Brain pericyte (primary cell): Measurements from ENCODE around the gene STARD13.

ENCODE experiments used
- DNase-seq: peaks from one replicate; pipeline ENCODE4 v3.0.0-alpha.2; 2012; ENCODE audit warnings: low read depth, low spot score

STARD13 gene

DNA sequence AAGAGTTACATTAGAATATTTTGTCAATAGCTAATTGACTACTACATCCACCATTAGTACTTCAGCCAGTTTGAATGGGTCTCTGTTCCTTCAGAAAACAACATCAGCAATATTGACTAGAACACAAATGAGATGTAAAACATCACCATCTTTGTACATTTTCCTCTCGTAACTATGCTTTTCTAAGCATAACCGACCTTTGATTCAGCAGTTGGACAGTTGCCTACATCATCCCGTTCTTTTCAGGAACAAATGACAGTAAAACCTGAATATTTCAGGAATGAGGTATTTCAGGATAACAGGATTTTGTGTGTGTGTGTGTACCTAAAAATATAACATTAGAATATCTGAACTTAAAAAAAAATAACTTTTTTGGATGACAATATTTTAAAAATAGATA lies 60.9 kb downstream of the STARD13 start:
- DNase-seq = no peak

DNA sequence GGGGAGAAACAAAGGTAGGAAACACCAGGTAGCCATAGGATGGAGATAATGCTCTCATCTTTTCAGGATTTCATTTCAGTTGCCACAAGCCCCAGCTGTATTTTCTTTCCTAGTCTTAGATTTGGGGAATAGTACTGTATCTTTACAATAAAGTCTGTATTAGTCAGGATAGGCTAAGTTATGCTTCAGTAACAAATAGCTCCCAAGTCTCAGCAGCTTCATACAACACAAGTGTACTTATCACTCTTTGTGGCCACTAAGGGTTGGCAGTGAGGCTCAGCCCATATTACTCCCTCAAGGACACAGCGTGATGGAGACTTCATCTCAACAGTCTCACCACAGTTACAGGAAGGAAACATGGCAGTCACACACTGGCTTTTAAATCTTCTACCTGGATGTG lies 61.4 kb downstream of the STARD13 start:
- DNase-seq = no peak

DNA sequence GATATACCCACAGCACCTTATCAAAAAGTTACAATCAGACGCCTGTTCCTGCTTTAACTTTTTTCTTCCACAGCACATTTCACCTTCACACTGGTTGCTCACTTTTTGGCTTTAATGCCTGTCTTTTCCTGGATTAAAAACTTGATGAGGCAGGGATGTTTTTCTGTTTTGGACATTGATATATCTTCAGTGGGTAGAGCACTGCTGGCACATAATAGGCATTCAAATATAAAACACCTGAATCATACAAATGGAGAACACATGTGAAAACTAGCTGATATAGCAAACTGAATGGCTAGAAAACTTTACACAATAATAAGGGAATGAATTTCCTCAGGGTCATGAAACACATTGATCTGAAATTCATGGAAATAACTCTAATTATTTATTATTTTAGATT lies 65.6 kb downstream of the STARD13 start:
- DNase-seq = no peak

DNA sequence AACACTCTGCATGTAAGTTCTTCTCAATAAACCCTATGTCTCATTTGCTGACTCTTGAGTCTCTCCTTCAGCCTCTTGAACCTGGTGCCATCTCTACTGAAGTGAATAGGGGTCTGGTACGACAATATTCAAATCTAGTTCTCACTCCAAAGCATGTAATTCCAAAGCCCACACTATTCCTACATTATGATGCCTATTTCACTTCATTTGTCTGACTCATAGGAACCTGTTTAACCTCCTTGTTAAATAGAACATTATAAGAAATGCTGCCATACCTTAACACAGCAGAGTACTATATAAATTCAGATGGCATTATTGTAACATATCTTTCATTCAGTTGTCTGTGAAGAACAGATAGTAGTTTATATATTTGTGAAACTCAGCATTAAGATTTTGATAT lies 67.1 kb downstream of the STARD13 start:
- DNase-seq = no peak

DNA sequence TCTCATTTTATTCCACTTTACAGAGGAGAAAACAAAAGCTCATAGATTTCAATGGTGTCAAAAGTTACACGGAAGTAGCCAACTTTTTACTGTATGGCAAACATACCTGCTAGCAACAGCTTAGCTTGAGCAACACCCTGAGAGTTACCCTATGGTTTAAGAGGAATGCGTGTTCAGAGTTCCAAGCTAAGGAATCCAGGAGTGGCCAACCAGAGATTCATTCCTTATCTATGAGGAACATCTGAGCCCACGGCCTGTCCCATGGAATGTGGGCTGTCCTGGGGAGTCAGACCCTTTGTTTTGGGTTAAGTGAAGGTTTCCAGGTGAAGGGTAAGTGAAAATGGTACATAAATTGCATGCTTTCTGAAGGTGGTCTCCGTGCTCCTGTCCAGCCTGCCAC lies 67.5 kb downstream of the STARD13 start:
- no peak for DNase-seq

DNA sequence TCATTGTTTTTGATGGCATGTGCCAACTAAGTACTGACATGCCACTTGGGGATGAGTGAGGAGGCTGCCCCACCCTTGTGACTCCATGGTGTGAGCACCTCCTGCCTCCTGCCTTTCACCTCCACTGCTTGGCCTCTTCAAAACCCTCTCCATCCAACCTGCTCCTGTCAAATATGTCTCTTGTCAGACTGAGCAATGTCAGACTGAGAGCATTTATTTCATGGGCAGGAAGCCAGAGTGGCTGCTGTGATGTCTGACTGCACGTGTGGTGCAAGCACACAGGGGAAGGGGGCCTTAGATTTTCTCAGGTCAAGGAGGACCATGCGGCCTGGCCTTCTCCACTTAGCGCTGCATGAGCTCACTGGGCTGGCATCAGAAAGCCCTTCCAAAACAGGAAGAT lies 68.3 kb downstream of the STARD13 start:
- DNase-seq = no peak

DNA sequence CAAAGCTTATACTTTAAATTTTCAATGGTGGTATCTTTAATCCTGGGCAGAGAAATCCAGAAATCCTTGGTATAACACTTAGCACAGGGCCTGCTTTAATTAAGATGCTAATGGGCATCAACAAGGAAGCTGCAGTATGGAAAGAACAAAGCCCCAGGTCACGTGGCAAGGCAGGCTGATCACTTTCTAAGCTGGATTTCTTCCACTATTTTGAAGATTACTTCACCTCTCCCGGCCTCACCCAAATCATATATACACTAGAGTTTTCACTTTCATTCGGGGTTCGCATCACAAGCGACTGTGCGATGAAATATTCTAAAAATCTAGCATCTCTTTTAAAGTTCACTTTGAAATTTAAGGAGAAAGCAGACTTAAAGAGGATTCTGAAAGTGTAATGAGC lies 71.8 kb downstream of the STARD13 start:
- no peak for DNase-seq

DNA sequence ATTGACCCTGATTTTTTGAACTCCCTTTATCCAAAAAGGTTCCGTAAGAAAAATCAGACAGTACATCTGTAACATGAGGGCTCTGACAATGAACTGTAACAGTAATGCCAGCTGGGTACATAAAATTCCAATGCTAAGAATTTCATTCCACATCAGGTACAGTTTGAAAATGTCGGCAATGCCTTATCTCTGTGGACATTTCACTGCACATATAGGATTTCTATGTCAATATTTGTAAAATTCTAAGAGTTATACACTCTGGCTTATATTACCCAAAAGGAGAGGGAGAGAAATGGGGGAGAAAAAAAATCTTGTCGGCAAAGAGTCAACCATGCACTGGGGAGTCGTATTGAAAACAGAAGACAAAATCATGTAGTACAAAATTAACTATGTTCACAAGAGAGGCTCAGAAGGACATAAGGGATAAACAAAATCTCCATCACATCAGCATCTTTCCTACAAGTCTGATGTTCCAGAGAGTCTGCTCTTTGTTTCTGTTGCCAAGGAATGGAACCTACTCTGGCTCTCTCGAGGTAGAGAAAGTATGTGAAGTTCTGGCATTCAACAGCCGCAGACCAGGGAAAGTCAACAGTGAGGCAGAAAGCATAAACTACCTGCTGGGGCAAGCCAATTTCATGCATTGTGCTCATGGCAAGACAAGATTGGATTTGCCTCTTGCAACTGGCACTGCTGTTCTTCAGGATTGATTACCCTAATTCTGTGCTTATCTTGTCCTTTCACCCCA lies 72.4 kb downstream of the STARD13 start:
- DNase-seq = no peak

DNA sequence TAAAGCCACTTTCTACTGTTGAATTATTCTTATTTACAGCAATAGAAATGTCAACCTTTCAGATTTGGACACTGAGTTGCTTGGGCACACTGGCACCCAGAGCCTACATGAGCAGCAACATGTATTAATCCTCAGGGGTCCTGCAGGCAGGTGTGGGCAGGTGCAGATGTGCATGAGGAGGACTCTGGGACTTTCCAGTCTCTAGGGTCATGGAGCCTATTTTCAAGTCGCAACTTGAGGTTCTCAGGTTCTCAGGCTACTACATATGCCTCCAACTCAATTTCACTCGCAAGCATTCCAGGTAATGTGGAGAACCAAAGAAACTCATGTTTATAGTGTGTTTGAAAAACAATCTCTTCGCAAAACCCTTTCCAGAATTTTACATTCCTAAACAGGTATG lies 73.2 kb downstream of the STARD13 start:
- no peak for DNase-seq

DNA sequence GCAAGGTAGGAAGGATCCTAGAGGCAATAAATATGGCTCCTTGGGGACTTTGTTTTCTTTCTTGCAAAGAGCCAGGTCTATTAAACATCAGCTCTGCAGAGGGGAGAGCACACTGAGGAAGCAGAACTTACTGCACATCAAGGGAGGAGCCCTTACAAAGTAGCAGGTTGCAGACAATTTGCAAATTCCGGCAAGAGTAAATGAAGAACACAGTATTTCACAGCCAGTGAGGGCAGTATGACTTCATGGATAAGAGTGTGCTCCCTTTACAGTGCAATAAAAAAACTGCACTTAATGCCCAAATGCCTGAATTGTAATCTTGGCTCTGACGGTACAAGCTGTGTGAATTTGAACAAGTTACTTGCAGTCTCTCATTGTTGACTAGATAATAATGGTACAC lies 75.5 kb downstream of the STARD13 start:
- no peak for DNase-seq

DNA sequence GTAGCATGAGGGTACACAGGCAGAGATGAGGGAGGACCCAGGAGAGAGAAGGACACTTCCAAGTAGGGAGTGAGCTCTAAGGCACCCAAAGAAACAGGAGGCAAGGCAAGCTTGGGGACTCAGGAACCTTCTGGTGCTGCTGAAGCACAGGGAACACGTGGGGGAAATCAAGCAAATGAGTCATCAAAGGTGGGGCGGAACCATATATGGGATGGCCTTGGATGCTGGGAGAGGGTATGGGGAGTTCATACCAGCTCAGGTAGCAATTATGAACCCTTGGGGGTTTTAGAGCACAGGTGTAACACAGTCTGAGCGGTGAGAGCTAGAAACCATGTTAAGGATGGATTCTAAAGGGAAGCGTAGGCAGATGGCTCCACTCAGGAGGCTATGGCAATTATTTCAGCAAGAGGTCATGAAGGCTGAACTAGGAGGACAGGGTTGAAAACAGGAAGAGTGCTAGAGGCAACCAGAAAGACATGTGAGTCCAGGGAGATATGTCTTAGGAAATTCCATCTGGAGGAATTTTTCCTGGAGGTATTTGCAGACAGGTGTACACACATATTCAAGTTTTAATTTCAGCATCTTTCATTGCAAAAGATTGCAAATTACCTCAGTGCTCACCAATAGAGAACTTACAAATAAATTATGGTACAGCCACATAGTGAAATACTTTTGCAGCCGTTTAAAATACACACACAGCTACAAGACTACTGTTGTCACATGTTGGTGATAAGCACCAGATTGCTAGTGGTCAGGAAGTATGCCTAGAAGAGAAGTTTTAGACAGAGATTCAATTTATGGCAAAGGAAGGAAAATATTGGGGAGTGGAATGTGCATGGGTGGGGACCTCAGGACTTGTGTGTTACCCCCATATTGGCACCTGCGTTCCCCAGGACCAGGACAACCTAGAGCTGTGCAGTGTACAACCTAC lies 77.0 kb downstream of the STARD13 start:
- DNase-seq = no peak

DNA sequence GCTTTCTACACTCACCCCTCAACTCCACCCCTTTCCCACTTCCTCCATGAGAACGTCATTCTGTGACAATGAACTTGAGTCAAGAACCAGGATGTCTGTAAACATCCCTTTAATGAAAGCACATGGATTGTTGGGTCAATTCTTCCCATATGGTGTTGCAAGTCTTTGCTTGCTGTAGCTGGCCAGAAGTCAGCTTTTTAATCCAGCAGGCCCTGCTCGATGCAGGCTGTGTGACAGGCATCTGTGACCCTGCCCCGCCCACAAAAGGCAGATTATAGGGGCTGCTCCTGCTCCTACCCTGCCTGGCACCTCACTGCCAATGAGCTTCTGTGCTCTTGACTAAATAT lies 78.0 kb downstream of the STARD13 start:
- DNase-seq = no peak

DNA sequence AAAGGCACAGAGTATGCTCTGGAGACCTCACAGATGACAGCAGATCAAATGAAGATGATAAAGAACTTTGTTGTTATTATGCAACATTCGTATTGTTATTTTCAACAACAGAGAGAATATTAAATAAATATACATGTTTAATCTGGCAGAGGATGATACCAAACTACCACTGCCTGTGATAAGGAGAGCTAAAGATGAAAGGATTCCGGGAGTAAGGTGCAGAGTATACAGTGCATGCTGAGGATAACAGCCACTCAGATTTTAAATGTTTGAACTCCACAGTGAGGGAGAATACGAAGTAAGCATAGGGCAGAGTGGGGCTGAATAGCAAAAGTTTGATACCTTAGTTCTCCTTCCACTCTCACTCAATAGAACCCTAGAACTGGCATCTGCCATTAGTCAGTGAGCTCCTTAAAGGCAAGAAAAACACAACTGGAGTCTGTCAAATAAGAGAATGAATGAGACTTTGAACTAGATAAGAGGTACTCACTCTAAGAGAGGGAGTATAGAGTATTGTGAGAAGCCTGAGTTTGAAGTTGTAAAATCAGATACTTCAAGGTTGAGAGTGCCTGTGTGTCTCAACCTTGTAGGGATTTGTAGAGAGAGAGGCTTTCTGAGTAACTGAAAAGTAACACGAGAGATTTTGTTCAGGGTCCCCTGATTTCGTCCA lies 78.5 kb downstream of the STARD13 start:
- DNase-seq = no peak

DNA sequence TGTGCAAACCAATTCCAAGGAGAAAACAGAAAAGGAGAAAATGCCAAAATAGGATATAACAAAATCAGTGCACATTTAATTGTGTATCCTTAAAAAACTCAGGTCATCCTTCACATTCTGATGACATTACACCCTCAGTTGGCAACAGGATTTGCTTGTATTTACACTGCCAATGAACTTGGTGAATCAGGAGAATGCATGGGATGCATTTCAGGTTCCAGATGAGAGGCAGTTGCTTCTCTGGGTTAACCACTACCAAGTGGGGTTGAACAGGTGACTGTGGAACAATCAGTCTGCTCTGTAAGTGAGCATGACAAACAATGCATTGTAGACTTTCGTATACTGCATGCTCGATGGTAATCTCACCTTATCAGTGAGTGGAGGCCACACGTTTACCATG lies 79.1 kb downstream of the STARD13 start:
- no peak for DNase-seq

DNA sequence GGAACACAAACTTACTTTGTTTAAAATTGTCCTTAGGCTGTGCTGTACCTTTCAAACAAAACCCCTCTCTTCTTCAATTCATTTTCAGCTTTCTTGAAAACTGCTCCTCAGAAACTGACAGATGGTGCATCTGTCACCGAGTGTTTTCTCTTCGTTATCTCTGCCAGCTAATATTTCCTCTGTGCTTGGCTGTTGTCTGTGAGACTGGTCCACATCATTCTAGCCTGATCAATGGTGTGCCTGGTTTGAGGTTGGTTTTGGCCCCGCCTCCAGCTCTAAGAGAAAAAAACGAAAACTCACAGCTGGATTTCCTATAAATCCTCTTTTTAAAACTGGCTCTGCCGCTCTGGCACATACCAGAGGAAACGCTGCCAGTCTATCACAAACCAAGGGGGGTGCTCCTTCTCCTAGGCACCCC lies 79.7 kb downstream of the STARD13 start:
- no peak for DNase-seq

DNA sequence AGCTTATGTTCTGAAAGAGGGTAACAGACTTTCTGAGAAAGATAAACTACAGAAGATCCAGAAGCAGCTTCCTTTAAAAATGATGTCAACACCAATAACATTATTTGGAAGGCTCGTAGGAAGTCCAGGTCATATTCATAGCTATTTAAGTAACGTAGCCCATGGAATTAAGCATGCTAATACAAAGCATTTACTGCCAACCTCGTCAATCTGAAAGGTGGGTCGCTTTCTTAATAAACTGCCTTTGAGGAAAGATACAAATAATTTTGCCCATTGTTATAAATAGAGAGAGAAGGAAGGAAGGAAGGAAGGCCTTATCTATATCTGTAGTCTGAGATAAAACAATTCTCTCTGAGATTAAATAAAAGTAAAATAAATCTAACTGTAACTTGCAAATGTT lies 80.3 kb downstream of the STARD13 start:
- DNase-seq = no peak

DNA sequence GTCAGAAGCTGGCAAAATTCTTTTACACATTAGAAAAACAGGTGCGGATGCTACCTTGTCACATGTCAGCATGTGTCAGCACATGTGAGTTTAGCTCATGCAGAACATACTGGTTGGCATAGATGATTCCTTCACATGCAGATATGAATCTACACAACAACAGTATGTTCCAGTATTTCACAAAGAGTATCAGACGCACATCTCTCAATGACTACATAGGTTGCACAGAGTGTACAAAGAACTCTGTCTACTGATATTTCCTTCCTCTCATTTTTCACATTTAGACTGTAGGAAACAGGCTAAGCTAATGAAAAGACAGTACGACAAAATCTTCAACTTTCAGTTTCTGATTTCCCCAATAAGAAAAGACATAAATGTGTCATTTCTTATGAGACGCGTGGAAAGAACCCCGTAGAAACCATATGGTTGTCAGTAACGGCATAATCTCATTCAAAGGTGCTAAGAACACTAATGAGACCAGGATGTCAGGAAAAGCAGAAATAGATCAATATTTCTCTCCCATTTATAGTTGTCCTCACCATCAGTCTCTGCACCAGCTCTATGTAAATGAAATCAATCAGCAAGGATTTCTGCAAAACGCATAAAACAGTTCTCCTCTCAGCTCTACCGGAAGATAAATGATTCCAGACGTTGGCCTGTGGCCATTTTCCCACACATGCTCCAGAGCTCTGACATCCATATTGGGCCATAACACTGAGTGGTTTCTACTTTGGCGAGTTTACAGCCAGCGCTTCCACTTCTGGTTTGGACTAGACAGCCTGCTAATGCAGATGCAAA lies 81.2 kb downstream of the STARD13 start:
- DNase-seq = peak; percentile 74

DNA sequence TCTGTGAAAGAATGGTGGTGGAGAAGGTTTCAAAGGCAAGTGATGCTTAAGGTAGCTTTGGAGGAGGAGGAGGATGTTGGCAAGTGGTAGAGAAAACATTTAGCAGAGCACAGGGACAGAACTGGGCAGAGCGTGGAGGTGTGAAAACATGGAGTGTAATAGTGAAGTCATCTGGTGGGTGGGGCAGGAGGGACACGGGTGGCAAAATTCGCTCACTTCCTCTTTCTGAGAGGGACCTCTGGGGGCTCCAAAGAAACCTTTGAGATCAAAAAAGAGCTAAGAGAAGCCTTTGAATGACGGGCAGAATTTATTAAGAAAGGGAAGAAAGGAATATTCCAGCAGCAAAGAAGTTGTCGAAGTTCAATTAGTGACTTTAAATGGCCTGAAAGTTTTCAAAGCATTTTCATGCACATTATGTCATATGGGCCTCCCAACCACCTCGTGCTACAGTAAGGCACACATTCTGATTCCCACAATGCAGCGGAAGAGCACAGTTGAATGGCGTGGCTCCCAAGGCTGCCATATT lies 82.8 kb downstream of the STARD13 start:
- DNase-seq = no peak

DNA sequence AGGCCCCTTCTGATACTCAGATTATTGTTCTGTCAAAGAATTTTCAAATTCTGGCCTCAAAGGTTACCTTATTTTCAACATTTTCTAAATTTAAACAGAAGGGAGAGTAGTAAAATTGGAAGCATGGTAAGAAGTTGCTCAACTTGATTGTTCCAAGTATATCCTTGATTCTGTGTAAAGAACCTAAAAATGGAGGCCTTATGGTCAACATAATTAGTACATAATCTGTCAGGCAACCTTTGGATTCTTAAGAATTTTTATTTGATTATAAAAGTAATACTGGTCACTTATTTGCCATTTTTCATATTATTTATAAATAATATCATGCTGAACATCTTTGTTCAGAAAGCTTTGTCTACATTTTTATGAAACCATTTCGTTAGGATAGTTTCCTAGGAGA lies 83.9 kb downstream of the STARD13 start:
- no peak for DNase-seq

DNA sequence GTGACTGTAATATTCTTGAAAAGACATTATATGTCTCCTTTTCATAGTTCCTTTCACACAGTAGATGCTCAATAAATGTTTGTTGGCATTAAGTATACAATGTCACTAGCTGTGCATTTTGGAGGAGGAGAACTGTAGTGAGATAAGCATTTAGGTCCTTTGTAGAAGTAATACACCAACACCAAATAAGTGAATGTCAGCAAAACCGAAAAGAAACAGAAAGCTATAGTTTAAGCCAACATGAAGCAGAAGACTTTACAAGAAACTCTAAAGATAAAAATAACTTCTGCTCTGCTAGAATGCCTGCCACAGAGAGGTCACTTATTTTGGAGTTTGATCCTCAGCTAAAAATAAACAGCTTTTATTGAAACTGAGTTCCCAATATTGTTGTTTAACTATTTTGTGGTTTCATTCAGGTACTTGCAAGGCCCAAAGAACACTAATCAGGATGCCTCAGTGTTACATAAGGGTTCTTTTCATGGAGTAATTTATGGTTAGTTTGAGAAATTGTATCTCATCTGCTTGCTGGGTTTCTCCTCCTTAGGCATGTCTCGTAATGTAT lies 86.2 kb downstream of the STARD13 start:
- no peak for DNase-seq

DNA sequence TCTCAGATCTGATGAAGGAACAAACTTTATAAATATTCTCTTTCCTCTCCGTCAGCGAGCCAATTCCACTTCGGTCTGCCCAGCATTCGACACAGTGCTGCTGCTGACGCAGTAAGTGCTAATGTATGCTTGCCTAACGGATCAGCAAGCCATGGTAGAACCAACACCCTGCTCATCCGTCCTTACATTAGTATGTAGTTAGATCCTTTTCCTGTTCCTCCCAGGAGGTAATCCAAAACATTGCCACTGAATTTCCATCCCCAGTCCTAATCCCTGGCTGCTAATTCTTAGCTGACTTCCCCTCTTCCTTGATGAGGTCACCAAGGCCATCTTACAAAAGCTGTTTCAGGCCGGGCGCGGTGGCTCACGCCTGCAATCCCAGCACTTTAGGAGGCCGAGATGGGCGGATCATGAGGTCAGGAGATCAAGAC lies 88.0 kb downstream of the STARD13 start:
- no peak for DNase-seq
